Gastroesophageal sphincter (tissue), 4 donors: Measurements from ENCODE around the gene TMPRSS15. TPM values are rescaled to one million over a fixed set of nuclear protein-coding genes. Genes with fewer than 3 reads are reported as not detected.

ENCODE experiments used
- ATAC-seq: fragments of 150-250 bp; one replicate; pipeline ENCODE4 v1.9.1; 2016; ENCODE audit warnings: mild to moderate bottlenecking, moderate library complexity
- H3K27ac ChIP-seq, 4 donors: fragments of 200-600 bp; sonication (generic) in 3 of 4; 1 replicate in 3 of 4; 2 replicates in 1 of 4; pipeline ENCODE4 v1.5.1; 2016 to 2019
- H3K27me3 ChIP-seq: fragments of 200-600 bp; sonication (generic); one replicate; pipeline ENCODE4 v1.5.1; 2019
- H3K36me3 ChIP-seq, 2 donors: fragments of 200-600 bp; sonication (generic); one replicate each; pipeline ENCODE4 v1.5.1; 2019; ENCODE audit warnings: control low read depth in 1 of 2
- H3K4me1 ChIP-seq, 3 donors: fragments of 200-600 bp; sonication (generic); 1 replicate in 2 of 3; 2 replicates in 1 of 3; pipeline ENCODE4 v1.5.1; 2016 to 2019; ENCODE audit warnings: control low read depth in 2 of 3
- H3K4me3 ChIP-seq, 2 donors: fragments of 200-600 bp; sonication (generic); one replicate each; pipeline ENCODE4 v1.5.1; 2019; ENCODE audit warnings: mild to moderate bottlenecking in 1 of 2, moderate library complexity in 1 of 2
- H3K9me3 ChIP-seq, 3 donors: fragments of 200-600 bp; sonication (generic); one replicate each; pipeline ENCODE4 v1.5.1; 2017 to 2019; ENCODE audit warnings: control low read depth in 2 of 3
- EP300 ChIP-seq: sonication (generic); formaldehyde crosslinking; IDR thresholded peaks from one replicate; pipeline ENCODE4 v1.6.1; 2017; ENCODE audit warnings: antibody characterized with exemption, mild to moderate bottlenecking
- POLR2A ChIP-seq, 2 donors: fragments of 450-650 bp; IDR thresholded peaks; one replicate each; pipeline ENCODE4 v1.6.1; 2017; ENCODE audit warnings: antibody characterized with exemption in 2 of 2, mild to moderate bottlenecking in 2 of 2, moderate library complexity in 1 of 2
- POLR2AphosphoS5 ChIP-seq: sonication (generic); formaldehyde crosslinking; IDR thresholded peaks from one replicate; pipeline ENCODE4 v1.6.1; 2017; ENCODE audit warnings: antibody characterized with exemption
- WGBS, 2 donors: methylation state at CpG; one replicate each; pipeline ENCODE4 v1.1.5; 2018; ENCODE audit warnings: low coverage in 1 of 2; 5-methylcytosine and 5-hydroxymethylcytosine counted together
- total RNA-seq, 4 donors: library from RNA; depleted of rRNA; stranded (reverse); fragments of >200 nt; gene quantifications; one replicate each; pipeline ENCODE4 v1.1.0, GENCODE V29; 2016
- TF ChIP-seq, protein P1 (sequence below), 4 experiments: fragments of 200-600 bp in 2 of 4; fragments of 450-650 bp in 2 of 4; sonication (generic) in 1 of 4; IDR thresholded peaks; one replicate each; pipeline ENCODE4 v1.5.1; 2017 to 2019; ENCODE audit warnings: antibody characterized with exemption in 4 of 4, mild to moderate bottlenecking in 2 of 4, moderate library complexity in 2 of 4

The TMPRSS15 gene
- not detected for total RNA-seq

GRCh38 chr21:18403735-18404450, at the start of gene TMPRSS15:
TMPRSS15 (minus strand) TSS chr21:18403785; CDS start chr21:18403622, 163 bp downstream.
- Histone ChIP-seq H3K27ac (no peak within 1 kb of the TSS), H3K4me3 (no peak within 1 kb of the TSS), H3K27me3 (no peaks in the 10 kb centered on the region), H3K4me1 (no peaks in the 10 kb centered on the region), H3K36me3 (no peaks in the 10 kb centered on the region), H3K9me3 (no peaks in the 10 kb centered on the region)
- TF ChIP-seq POLR2A (IDR thresholded peaks at IDR 0.05) (no peak), EP300 (no peak), POLR2AphosphoS5 (no peak)
- TF ChIP-seq, protein P1, sequence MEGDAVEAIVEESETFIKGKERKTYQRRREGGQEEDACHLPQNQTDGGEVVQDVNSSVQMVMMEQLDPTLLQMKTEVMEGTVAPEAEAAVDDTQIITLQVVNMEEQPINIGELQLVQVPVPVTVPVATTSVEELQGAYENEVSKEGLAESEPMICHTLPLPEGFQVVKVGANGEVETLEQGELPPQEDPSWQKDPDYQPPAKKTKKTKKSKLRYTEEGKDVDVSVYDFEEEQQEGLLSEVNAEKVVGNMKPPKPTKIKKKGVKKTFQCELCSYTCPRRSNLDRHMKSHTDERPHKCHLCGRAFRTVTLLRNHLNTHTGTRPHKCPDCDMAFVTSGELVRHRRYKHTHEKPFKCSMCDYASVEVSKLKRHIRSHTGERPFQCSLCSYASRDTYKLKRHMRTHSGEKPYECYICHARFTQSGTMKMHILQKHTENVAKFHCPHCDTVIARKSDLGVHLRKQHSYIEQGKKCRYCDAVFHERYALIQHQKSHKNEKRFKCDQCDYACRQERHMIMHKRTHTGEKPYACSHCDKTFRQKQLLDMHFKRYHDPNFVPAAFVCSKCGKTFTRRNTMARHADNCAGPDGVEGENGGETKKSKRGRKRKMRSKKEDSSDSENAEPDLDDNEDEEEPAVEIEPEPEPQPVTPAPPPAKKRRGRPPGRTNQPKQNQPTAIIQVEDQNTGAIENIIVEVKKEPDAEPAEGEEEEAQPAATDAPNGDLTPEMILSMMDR (IDR thresholded peaks at IDR 0.05) = no peak
- 22 to 76% methylated on average over 1 of the region's 1 CpG for WGBS, 2 donors
- ATAC-seq = no peak

- no peaks in the 10 kb centered on the region for H3K4me1 ChIP-seq
- WGBS, 2 donors = 88 to 90% methylated on average over 2 of the region's 2 CpGs
- H3K36me3 ChIP-seq = no peaks in the 10 kb centered on the region
- TF ChIP-seq POLR2AphosphoS5 (no peak), POLR2A (IDR thresholded peaks at IDR 0.05) (no peak), EP300 (no peak)
- TF ChIP-seq, protein P1 (IDR thresholded peaks at IDR 0.05) = no peak
- no peaks in the 10 kb centered on the region for H3K27me3 ChIP-seq
- no peak overlapping the region for H3K4me3 ChIP-seq
- no peak for ATAC-seq
- no peak overlapping the region for H3K27ac ChIP-seq
- peaks cover 0 to under 1% (median 0%) of the 10 kb centered on the region in 3 donors for H3K9me3 ChIP-seq
These were observed 48.1 kb upstream of the TMPRSS15 start for GRCh38 chr21:18451670-18452069.

DNA sequence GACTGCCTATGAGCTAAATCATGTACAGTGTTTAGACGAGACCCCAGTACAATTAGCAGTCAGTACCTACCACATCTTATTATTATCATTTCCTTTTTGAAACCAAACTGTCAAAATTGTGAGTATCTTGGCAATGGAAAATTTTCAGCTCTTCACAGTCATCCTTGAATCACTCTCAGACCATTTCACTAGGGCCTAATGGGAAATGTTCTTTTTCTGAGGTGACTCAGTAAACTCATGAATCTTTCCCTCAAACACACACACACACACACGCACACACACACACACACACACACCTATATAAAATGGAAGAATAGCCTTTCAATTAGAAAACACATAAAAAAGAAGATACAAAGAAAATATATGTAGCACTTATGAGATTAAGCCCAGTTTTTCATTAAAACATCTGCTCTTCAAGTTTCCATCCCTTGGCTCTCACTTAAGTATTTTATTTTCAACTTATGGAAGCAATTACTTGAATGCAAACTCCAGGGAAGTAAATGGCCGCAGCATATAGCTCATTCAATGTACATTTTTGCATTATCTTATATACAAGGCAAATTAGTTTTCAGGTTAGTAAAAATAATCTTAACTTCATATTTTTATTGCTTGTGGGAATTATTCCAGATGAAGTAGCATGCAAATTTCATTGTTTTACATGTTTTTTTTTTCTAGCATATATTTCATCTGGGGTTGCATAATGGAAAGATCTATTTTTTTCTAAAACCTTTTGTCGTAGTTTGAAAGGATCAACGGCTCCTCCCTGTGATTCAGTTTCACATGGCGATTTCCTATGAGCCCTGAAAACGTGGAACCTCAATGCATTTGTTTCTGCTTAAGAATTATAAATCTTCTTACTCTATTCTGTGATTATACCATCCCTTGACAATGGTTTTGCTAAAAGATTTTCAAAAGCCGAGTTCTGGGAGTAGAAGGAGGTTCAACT, 46.3 kb upstream of the TMPRSS15 start:
- Histone ChIP-seq H3K4me1 (no peaks in the 10 kb centered on the region), H3K36me3 (no peaks in the 10 kb centered on the region), H3K4me3 (no peak overlapping the region), H3K27me3 (no peaks in the 10 kb centered on the region), H3K27ac (no peak overlapping the region), H3K9me3 (peaks cover 0 to 5% (median 0%) of the 10 kb centered on the region in 3 donors)
- WGBS, 2 donors = 64 to 77% methylated on average over 3 to 8 of the region's 8 CpGs
- TF ChIP-seq POLR2AphosphoS5 (no peak), EP300 (no peak), POLR2A (IDR thresholded peaks at IDR 0.05) (no peak)
- TF ChIP-seq, protein P1 (IDR thresholded peaks at IDR 0.05) = no peak
- ATAC-seq = no peak

DNA sequence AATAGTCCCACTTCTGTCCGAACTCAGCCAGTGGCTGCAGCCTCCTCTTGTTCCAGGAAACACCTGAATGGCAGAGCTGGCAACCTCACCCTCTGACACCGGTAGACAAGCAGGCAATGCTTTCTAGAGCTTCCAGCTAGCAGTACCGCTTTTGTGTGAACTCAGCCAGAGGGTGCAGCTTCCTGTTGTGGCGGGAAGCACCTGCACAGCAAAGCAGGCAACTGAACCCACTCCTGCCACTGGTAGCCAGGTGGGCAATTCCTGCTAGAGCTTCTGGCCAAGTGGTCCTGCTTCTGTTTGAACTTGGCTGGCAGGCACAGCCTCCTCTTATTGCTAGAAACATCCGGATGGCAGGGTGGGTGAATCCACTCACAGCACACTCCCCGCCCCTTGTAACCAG, 40.1 kb upstream of the TMPRSS15 start:
- no peak for TF ChIP-seq POLR2AphosphoS5
- TF ChIP-seq POLR2A (IDR thresholded peaks at IDR 0.05) = no peak
- no peak for TF ChIP-seq EP300
- TF ChIP-seq, protein P1 (IDR thresholded peaks at IDR 0.05) = no peak
- WGBS, 2 donors = no CpG with 5 or more reads among the region's 6 CpGs
- Histone ChIP-seq H3K4me3 (no peak overlapping the region), H3K27ac (no peak overlapping the region), H3K9me3 (peaks cover 0 to 5% (median 0%) of the 10 kb centered on the region in 3 donors), H3K4me1 (no peaks in the 10 kb centered on the region), H3K27me3 (no peaks in the 10 kb centered on the region), H3K36me3 (no peaks in the 10 kb centered on the region)
- ATAC-seq = no peak
